NCI-H146 (cell line): ENCODE data around the gene SPHK2.
A peak's percentile ranks its signal among the peaks of the same experiment; 100 is the strongest.
"Not testable (repeated sequence)": the region's sequence is repeated elsewhere in the genome, so short reads cannot be mapped to it uniquely, and the experiment has no call there.

Experiments used
- DNase-seq: peaks from one replicate; lab custom pipeline; 2025; lab: John Stamatoyannopoulos, UW

SPHK2 gene

GRCh38 chr19:48637449-48637947 lies 18.2 kb downstream of the SPHK2 start:
- DNase-seq = peak; percentile 100

- peak; percentile 90 for DNase-seq
Observed at GRCh38 chr19:48637948-48638830, 18.9 kb downstream of the SPHK2 start.

- no peak for DNase-seq
Observed at GRCh38 chr19:48638831-48639381, 19.6 kb downstream of the SPHK2 start.

GRCh38 chr19:48639483-48640375 lies 20.4 kb downstream of the SPHK2 start:
- DNase-seq = no peak

GRCh38 chr19:48641850-48642249 lies 22.5 kb downstream of the SPHK2 start:
- DNase-seq = no peak

- no peak for DNase-seq
Observed at GRCh38 chr19:48642862-48643261, 23.6 kb downstream of the SPHK2 start.

- no peak for DNase-seq
Observed at GRCh38 chr19:48644355-48644754, 25.0 kb downstream of the SPHK2 start.

- DNase-seq = peak; percentile 69
Observed at GRCh38 chr19:48644839-48645619, 25.7 kb downstream of the SPHK2 start.

- no peak for DNase-seq
Observed at GRCh38 chr19:48645620-48646000, 26.3 kb downstream of the SPHK2 start.

- peak; percentile 89 for DNase-seq
Observed at GRCh38 chr19:48646001-48646721, 26.9 kb downstream of the SPHK2 start, which contains the start of gene CA11. Gene CA11 (minus strand): TSS chr19:48646187. CDS start chr19:48645632, 555 bp downstream.

GRCh38 chr19:48646722-48647216 lies 27.5 kb downstream of the SPHK2 start:
- peak; percentile 94 for DNase-seq

GRCh38 chr19:48648134-48648533 lies 28.8 kb downstream of the SPHK2 start:
- no peak for DNase-seq

GRCh38 chr19:48650974-48651682 lies 31.8 kb downstream of the SPHK2 start:
- no peak for DNase-seq

GRCh38 chr19:48651683-48652048 lies 32.4 kb downstream of the SPHK2 start:
- no peak for DNase-seq

GRCh38 chr19:48654299-48655059 lies 35.2 kb downstream of the SPHK2 start:
- no peak for DNase-seq

- DNase-seq = no peak
Observed at GRCh38 chr19:48656840-48657474, 37.7 kb downstream of the SPHK2 start.

- not testable (repeated sequence) for DNase-seq
Observed at GRCh38 chr19:48657828-48658227, 38.5 kb downstream of the SPHK2 start.

GRCh38 chr19:48658483-48658882 lies 39.2 kb downstream of the SPHK2 start:
- no peak for DNase-seq

- no peak for DNase-seq
Observed at GRCh38 chr19:48659768-48660167, 40.5 kb downstream of the SPHK2 start.
